G401.6 (cell line): Measurements from ENCODE around the gene BMP8A.
"Not testable (repeated sequence)": the region's sequence is repeated elsewhere in the genome, so short reads cannot be mapped to it uniquely, and the experiment has no call there.

ENCODE experiments used
- FAIRE-seq: peaks from 2 replicates; lab custom pipeline; 2012; peaks lifted over from hg19 to GRCh38; lab: Jason Lieb, UNC

The BMP8A gene

GRCh38 chr1:39527190-39527579 lies 35.7 kb downstream of the BMP8A start:
- FAIRE-seq: not testable (repeated sequence)

DNA sequence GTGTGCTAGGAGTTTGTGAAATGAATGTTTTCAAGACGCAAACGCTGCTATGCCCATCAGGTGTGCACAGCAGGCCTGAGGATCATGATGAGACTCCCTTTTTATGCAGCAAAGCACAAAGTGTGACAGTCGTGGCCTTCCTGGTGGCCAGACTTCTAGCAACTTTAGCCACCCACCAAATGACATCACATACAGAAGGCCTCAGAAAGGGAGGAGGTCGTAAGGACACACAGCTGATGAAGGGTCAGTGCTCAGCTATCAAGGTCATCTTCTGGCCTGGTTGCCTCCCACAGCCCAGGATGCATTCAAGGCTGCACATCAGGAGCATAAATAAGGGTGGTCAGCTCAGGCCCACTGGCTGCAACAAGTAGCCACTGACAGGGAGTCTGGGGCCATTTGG lies 36.6 kb downstream of the BMP8A start:
- no peak for FAIRE-seq

- FAIRE-seq: no peak
Measured at GRCh38 chr1:39529901-39530535, 38.6 kb downstream of the BMP8A start.

DNA sequence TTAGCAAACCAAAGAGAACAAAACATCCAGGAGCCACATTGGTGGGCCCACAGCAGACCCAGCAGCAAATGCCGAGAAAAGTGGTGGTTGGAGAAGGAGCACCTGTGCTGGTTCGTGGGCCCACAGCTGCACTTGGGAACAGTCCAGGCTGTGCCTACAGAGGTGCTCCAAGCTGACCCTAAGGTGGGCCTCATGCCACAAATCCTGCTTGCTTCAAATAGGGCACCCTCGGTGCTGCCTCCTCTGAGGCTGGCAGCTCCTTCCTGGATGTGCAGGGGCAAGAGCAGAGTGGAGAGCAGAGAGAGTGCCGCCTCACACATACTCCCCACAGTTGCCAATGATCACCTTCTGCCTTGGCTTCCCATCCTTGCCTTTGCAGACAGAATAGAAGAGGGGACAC lies 40.1 kb downstream of the BMP8A start:
- no peak for FAIRE-seq

DNA sequence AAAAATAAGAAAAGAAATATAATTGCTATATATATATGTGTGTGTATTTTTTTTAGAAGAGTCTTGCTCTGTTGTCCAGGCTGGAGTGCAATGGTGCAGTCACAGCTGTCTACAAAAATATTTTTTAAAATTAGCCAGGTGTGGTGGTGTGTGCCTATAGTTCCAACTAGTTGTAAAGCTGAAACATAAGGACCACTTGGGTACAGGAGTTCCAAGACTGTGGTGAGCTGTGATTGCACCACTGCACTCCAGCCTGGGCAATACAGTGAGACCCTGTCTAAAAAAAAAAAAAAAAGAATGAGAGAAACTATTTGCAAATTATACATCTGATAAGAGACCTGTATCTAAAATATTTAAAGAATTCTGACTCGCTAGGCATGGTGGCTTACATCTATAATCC lies 42.0 kb downstream of the BMP8A start:
- no peak for FAIRE-seq

- no peak for FAIRE-seq
Measured at GRCh38 chr1:39538531-39539251, 47.3 kb downstream of the BMP8A start.

DNA sequence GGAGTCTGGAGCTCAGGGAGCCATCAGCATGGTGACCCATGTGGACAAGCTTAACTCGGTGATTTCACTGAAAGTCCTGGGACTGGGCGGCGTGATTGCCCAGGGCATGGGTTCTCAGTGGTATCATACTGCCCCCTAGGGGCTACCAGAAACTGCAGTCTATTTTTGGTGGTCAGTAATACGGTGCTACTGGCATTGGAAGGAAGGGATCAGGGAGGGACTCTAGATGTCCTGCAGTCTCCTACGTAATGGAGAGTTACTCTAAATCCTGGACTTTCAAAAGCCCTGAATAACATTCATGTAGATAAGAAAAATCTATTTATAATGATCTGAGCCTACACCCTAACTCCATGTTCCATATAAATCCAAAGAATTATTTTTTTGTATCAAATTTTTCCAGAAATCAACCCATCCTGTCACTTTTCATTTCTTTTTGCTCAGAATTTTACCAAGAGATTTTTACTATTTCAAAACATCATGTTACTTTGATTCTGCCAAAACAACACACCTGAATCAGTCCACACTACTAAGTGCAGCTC lies 47.9 kb downstream of the BMP8A start:
- peak; percentile 94 for FAIRE-seq

DNA sequence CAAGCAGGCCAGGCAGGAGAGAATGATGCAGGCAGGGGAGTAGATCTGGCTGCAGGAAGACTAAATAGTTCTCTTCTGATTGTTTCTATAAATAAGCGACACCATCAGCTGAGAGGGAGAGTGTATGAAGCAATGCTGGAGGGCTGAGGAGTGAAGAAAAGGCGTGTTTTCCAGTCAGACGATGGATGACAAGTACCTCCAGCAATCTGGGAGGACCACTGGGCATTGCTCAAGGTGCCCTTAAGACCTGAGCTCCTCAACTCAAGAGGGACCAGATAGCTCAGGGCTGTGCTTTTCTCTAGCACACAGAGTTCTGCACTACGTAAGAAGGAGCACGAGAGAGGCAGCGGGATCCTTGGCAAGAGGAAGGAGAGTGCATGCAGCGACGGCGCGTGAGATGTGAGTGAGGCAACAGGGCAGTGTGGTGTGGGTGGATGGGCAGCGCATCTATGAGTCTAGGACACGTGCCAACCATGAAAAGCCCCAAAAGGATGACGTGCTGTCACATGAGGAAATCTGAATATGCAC lies 49.1 kb downstream of the BMP8A start:
- FAIRE-seq: no peak

GRCh38 chr1:39542924-39543323 lies 51.5 kb downstream of the BMP8A start:
- FAIRE-seq: no peak

GRCh38 chr1:39544327-39544726 lies 52.9 kb downstream of the BMP8A start:
- FAIRE-seq: no peak

- FAIRE-seq: no peak
Measured at GRCh38 chr1:39545531-39545930, 54.1 kb downstream of the BMP8A start.

- no peak for FAIRE-seq
Measured at GRCh38 chr1:39554277-39554676, 62.8 kb downstream of the BMP8A start.

- FAIRE-seq: no peak
Measured at GRCh38 chr1:39561279-39561678, 69.8 kb downstream of the BMP8A start.

DNA sequence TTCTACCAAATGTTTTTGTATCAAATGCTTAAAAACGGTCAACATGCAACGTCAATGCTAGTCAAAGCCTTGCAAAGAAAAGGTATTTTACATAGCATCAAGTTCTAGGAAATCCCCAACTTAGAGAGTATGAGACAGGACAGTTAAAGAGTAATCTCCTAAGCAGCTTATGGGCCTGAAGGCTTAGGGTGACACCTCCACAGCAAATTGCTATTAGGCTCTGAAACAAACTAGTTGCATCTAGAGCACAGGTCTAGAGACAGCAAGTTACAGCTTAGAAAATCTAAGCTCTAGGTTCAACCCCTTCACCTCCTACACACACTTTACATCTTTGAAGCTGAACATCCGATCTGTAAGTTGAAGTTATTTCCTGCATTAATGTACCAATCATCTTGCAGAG lies 71.5 kb downstream of the BMP8A start:
- FAIRE-seq: no peak

GRCh38 chr1:39563669-39564068 lies 72.2 kb downstream of the BMP8A start:
- FAIRE-seq: no peak

DNA sequence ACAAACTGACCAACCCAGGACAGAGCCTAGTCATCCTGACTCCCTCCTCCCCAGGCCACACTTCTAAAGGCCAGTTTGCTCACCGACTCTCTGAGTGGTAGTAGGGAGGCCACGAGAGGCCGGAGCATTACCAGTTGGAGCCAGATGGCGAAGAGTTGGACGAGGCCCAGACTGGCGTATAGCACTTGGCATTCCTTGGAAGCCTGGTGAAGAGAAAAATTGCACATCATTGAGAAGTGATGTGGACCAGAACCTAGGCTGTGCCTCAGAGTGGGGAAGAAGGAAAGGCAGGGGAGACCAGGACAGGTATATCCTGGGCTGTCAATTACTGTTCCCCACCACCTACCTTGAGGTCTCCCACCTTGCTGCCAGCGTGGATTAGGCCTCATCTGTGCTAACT lies 72.9 kb downstream of the BMP8A start:
- no peak for FAIRE-seq

DNA sequence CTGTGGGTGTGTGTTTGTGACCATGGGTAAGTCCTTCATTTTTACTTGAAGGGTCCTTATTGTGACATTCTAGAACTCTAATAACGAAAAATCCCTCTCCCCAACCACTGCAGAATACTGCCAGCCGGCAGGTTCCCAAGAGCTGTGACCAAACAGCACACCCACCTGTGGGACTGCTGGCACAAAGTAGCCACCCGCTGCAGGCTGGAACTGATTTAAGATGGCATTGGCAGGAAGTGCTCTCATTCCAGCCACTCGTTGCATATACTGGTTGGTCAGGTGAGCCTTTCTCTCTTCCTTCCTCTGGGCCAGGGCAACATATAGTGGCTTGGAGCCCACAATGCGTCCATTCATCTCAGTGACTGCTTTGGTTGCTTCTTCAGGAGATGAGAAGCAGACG lies 73.5 kb downstream of the BMP8A start:
- no peak for FAIRE-seq

DNA sequence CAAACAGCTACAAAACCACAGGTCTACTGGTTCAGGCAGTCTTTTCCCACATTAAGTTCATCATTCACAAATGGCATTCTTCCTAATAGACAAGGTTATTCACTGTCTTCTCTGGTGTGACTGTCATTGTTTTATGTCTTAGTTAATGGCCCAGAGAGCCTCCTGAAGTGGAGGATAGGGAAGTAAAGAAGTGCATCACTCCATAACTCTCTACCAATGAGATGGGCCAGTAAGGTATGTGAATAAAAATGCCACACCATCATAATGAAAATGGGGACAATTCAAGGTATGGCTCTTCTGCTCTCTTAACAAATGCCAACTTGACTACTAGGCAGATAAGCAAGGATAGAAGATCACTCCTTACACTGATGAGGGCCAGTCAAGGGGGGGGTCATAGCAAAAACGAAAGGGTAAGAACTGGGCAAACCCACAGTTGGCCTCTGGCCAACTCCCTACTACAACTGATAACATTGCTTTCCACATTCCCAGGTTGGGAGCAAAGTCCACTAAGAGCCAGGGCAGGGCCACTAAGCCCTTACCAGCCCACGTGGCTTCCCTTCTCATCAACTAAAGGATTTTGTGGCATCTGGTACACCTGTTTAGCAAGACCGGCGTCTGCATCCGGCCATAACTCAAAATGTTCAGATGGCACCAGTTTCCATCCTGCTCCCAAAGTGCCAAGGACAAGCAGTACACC lies 75.2 kb downstream of the BMP8A start:
- no peak for FAIRE-seq

DNA sequence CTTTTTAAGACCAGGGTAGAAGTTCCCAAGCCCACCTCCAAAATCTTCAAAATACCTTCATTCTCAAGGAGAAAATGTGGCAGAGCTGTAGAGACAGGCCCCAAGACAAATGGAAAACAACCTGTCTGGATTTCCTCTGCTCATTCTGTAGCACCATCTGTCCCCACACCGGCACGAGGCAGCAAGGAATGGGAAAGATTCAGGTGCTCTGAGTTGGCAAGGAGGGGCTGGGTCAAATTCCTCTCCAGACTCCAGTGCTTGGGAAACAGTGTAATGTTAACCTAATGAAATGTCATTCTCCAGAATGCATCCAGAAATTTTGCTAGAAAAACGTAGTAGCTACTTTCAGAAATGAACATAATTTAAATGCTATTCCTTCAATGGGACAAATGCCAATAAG lies 75.9 kb downstream of the BMP8A start:
- no peak for FAIRE-seq

DNA sequence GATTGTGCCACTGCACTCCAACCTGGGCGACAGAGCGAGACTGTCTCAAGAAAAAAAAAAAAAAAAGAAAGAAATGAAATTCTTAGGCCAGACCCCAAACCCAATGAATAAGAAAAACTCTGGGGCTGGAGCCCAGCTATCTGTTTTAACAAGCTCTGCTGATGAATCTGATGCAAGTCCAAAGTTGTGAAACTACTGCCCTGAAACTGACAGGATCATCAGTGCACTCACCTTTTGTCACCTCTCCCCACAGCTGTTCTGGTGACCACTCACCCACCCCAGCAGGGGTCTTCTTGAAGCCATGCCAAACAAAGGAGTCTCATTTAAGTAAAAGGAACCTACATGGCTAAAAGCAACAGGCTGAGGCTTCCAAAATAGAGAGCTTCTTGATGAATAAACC lies 76.8 kb downstream of the BMP8A start:
- FAIRE-seq: no peak

DNA sequence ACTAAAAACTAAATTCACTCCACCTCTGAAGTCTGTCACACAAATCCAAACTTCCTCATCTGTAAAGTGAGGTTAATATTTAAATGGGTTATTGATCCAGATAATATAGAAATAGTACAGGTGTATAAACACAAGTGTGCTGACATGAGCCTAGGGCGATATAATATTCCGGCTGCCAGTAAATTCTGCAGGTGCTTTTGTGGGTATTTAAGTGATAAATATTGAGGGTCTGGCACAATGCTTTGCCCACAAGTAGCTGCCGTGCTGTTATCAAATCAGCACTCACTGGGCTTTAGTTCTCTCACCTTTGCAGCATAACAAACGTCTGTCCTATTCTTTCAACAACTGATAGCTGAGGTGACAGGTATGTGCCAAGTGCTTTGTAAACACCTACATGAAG lies 77.6 kb downstream of the BMP8A start:
- FAIRE-seq: no peak

DNA sequence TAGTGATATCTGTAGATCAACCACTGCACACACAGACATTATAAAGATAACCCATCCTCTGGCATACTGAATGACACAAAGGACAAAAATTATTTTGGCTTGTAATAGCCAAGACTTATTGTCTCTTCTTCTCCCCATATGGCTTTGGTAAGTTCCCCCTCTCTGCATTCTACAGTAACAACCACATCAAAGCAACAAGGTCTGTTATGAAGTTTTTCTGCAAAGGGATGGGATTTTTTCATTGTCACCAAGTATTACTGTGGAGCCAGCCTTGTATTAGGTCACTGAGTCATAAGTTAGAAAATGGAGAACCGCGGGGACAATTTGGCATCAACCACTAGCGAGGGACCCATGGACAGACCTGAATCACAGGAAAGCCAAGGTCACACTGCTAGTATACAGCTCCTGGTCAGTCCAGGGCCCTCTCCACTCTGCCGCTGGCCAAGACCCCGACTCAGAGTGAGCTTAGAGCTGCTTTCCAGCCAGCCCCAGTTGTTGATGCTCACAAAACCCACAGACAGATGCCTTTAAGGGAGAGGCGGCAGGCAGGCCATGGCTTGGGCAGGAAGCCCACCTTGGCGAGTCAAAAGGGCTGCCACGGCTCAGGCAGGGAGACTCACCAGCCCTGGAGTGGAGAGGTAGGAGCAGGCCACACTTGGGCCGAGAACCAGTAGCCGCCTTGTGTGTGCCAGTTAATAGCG lies 79.2 kb downstream of the BMP8A start:
- no peak for FAIRE-seq

DNA sequence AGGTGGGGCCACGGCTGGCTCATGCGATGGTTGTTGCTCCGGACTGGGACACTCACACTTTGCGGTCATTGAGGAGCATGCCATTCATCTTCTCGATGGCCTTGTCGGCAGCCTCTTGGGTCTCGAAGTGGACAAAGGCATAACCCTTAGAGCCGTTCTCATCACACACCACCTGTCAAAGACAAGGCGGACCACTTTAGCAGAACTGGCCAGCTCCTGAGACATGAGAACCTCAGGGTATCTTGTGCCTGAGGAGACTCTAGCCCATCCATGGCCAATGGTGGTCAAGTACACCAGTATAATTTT lies 79.7 kb downstream of the BMP8A start:
- FAIRE-seq: no peak
